ENCODE data around the gene PLA2G4F.

PLA2G4F gene, protein sequence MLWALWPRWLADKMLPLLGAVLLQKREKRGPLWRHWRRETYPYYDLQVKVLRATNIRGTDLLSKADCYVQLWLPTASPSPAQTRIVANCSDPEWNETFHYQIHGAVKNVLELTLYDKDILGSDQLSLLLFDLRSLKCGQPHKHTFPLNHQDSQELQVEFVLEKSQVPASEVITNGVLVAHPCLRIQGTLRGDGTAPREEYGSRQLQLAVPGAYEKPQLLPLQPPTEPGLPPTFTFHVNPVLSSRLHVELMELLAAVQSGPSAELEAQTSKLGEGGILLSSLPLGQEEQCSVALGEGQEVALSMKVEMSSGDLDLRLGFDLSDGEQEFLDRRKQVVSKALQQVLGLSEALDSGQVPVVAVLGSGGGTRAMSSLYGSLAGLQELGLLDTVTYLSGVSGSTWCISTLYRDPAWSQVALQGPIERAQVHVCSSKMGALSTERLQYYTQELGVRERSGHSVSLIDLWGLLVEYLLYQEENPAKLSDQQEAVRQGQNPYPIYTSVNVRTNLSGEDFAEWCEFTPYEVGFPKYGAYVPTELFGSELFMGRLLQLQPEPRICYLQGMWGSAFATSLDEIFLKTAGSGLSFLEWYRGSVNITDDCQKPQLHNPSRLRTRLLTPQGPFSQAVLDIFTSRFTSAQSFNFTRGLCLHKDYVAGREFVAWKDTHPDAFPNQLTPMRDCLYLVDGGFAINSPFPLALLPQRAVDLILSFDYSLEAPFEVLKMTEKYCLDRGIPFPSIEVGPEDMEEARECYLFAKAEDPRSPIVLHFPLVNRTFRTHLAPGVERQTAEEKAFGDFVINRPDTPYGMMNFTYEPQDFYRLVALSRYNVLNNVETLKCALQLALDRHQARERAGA

DNA sequence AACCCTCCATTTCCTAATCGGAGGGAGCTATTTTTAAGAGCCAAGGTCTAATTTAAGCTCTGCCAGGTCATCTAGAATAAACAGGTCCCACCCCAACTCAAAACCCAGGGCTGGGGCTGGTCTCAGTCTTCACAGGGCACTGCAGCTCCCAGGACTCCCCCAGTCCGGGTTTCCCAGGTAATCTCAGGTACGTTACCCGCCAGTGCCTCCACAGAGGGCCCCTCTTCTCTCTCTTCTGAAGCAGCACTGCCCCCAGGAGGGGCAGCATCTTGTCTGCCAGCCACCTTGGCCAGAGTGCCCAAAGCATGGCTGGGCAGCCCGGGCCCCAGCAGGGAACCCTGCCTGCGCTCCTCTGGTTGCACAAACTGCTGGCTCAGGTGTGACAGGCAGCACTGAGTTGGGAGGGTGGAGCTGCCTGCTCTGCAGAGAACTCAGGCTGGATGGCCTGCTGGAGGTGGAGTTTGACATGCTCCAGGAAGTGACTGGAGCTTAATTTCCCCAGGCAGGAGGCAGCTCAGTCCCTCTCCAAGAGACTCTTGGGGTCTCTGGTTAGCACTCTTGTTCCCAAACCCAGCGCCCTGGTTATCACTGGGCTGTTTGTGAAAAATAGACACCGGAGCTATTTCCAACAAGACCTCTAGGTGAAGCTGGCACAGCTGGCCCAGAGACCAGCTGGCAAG is at the start of gene PLA2G4F:
PLA2G4F (minus strand) TSS at position 394 of the 680 bp plus-strand sequence; CDS start at position 307, 87 bp downstream.
- DNase-seq = no peak

DNA sequence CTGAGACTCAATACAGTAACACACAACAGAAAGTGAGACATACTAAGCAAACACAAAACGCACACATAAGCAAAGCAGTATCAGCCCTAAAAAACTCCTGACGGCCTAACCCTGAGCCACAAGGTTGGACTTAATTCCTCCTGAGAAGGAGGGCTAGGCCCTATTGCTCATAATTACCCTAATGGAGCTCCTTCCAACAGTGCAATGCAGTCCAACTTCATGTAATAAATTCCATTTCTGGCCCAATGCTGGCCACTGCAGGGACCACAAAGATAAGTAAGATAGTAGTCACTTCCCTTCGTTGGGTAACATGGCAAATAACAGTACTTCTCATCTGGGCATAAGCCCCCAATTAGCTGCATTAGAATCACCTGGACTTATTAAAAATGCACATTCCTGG is 47.5 kb upstream of the PLA2G4F start:
- DNase-seq = no peak

DNA sequence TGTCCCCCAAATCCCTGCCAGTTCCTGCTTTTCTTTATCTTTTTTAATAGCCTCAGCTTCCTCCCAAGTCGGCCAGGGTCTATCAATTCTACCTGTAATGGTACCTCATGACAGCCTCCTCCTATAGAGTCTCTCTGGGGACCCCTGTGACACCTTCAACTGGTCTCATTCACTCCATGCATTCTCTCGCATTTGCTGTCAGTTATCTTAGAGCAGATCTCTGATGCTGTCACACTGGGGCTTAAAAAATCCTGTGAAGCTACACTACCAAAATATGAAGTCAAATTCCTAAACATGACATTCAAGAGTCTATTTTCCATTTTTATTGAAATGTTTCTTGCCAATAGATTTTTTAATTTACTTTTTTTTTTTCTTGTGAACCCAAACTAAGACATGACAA is 46.2 kb upstream of the PLA2G4F start:
- DNase-seq = no peak

DNA sequence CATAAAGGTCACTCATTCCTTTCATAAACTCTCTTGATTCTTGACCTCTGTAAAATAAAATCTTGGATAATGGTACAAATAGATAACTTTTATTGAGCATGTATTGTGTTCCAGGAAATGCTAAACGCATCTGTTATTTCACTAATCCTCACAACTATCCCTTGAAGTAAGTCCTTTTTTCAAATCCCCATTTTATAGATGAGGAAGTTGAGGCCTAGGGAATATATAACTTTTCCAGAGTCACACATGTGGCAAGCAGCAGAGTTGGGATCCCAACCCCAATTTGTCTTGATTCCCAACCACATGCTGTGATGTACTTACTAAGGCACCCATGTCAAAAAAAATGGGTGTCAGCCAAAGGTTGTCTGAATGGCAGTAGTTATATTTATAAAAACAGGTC is 45.4 kb upstream of the PLA2G4F start:
- DNase-seq = no peak

DNA sequence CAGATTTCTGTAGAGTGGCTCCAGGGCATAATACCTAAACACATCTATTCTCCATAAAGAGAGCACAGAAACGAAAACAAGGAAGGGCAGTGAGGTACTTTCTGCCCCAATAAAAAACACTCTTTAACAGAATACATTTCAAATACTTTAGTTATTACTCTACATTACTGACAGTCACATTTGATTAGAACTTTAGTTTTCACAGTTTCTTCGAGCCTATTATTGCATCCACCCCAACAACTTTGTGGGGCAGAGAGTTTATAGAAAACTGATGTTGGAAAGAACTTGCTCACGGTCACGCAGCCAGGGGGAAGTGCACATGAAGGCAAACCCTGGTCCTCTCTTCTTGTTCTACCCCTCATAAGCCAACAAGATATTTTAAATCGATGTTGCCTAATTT is 42.7 kb upstream of the PLA2G4F start:
- no peak for DNase-seq

DNA sequence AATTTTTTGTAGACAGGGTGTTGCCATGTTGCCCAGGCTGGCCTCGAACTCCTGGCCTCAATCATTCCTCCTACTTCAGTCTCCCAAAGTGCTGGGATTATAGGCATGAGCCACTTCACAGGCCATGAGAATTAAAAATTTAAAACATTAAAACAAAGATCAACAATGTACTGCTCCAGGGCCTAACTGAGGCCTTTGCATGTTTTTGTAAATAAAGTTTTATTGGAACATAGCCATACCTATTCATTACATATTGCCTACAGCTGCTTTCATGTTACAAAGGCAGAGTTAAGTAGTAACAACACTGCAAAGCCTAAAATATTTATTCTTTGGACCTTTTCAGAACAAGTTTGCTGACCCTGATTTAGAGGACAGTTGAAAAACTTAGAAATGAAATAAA is 42.1 kb upstream of the PLA2G4F start:
- no peak for DNase-seq

DNA sequence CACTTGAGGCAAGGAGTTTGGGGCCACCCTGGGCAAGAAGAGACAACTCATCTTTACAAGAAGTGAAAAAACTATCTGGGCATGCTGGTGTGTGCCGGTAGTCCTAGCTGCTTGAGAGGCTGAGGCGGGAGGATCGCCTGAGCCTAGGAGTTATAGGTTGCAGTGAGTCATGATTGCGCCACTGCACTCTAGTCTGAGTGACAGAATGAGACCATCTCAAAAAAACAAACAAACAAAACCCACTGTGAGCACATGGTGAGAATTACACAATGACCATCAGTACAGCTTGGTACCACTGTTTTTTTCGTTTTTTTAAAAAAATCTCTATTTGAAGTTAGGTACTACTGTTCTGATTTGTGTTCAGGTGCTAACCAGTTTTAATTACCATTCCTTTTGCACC is 38.1 kb upstream of the PLA2G4F start:
- peak; percentile 38 for DNase-seq

DNA sequence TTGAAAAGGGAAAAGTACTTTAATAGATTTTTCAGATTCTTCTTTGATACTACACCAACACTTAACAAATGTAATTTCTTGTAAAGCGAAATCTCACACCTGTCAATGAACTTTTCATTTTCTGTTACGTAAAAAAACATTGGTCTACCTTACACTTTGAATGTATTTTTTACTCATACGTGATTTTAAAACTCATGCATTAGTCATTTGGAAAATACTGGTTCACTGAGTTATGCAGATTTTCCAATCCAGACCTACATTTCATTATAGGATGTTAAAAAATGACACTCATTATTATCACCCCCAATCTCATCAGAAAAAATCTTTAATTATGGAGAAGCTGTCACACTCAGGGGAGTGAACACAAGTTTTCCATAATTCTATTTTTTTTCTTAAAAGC is 36.9 kb upstream of the PLA2G4F start:
- no peak for DNase-seq

DNA sequence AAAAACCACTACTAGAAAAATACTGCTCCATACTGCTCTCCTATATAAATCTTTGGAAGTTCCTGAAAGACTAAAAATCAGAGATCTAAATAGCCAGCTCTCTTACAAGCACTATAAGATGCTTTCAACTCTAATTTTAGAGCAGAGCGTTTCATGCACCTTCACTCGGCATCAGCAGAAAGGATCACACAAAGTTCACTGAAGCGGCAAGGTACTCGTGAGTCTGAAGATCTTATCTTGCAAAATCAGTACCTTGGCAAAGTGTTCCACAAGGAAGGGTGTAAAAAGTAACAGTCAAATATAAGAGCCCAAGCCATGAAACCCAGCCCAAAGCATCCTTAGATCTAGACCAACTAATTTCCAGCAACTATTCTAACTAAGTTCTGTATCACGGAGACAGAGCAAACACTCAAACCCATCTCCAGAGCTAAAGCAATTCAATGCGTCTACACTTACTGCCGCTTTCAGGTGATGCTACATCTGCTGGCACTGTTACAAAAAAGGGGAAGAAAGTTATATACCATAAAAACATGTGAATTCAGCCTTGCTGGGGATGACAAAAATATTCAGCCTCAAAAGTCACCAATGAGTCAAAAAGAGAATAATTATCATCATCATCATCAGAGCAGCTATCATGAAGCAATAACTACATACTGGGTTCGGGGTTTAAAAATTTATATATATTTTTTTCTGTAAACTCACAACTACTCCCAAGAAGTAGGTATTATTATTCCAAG is 35.3 kb upstream of the PLA2G4F start:
- DNase-seq = no peak

DNA sequence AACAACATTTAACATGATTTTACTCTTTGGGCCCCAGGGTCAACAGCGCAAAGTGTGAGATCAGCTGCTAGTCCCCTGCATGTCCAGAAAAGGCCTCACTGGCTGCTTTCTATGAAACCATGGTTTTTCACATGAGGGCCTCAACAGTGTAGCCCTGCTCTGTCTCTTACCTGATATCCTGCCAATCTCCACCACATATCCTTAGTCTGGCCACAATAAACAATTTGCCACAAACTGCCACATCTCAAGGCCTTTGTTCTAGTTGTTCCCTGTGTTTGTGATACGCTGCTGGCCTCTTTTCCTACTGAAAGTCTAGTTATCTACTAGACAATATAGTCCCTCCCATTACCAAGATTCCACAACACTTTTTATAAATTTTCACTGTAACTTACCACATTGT is 33.9 kb upstream of the PLA2G4F start:
- DNase-seq = no peak

DNA sequence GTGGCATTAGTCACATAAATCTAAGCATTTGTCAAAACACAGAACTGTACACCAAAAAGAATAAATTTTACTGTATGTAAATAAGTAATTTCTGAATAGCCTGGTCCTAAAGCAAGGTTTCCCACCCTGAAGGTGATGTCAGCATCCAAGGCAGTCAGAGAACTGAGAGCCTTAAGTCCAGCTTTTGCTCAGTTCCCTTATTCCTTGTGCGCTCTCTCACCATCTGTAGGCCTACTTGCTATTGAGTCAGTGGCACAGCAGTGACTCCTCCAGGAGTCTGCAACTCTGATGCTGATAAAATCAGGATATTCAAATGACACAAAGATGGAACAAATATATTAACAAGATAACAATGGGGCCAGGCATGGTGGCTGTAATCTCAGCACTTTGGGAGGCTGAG is 29.4 kb upstream of the PLA2G4F start:
- DNase-seq = no peak

DNA sequence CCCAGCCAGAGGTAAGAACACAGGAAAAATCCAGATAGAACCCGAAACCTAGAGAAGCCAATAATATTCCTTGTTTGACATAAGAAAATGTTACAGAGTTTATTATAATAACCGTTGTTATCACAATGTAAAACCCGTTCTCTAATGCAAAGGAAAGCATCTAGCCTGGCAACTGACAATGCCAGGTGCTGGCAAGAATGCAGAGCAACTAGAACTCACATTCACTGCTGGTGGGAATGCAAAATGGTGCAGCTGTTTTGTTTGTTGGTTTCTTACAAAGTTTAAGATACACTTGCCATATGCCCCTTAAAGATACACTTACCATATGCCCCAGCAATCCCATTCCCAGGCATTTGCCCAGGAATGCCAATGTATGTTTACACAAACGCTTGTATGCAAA is 28.3 kb upstream of the PLA2G4F start:
- no peak for DNase-seq

DNA sequence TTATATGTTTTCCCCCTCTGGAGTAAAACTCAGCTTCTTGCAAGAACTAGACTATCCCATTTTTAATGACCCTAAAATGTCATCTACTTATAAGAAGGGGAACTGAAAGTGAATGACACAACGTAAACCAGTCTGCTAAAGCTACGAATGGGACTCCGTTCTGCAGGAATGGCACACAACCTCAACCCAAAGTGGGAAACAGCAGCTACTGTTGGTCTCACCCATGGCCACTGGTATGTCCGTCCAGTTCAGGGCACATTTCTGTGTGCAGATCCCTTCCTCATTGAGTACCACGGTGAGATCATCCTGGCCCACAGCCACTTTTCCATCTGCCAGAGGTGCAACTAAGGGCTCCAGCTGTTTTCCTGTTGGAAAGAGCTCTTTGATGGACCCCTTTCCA is 27.9 kb upstream of the PLA2G4F start:
- DNase-seq = no peak

DNA sequence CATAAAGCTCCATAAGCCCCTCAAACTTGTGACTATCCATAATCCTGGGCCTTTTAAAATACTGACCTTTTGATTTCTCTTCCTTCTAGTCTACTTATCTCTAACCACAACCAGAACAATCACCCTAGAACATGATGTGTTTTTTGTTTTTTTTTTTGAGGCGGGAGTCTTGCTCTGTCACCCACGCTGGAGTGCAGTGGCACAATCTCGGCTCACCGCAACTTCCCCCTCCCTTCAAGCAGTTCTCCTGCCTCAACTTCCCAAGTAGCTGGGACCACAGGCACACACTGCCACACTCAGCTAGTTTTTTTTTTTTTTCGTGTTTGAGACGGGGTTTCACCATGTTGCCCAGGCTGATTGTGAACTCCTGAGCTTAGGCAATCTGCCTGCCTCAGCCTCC is 26.5 kb upstream of the PLA2G4F start:
- DNase-seq = no peak

DNA sequence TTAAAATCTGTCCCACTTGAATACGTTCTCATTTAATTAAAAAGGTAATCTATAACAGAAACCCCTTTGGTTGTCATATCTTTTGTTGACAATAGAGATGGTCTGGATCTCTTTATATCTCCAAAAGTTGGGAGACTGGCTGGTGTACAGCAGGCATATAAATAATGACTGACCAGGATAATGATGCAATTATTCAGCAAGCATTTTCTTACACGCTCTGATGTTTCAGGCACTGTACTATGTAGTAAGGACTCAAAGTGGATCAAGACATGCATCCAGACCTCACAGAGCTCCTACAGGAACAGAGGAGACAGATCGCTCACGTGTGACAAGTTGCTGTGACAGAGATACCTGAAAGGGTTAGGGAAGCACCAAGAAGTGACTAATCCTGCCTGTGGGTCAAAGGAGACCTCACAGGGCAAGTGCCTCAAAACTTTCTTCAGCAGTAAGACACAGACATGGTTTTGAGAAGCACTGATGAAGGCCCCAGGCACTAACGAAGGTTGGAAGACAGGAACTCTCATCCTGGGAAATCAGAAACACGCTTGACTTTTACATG is 26.0 kb upstream of the PLA2G4F start:
- no peak for DNase-seq

DNA sequence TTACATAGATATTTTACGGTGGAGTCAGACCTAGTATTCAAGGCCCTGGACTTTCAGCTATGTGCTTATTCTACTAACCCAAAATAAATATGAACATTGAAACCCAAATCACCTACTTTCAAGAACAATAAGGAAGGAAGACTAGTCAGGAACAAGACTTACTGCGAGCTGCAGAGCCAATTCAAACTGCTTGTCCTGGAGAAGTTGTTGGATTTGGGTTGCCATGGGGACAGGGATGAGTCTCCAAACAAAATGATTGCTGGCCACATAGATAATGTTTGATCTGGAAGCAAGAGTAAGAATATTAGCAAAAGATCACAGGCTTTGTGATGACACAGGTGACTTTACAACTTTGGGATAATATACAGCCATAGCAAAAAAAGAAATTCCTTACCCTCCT is 21.6 kb upstream of the PLA2G4F start:
- no peak for DNase-seq

DNA sequence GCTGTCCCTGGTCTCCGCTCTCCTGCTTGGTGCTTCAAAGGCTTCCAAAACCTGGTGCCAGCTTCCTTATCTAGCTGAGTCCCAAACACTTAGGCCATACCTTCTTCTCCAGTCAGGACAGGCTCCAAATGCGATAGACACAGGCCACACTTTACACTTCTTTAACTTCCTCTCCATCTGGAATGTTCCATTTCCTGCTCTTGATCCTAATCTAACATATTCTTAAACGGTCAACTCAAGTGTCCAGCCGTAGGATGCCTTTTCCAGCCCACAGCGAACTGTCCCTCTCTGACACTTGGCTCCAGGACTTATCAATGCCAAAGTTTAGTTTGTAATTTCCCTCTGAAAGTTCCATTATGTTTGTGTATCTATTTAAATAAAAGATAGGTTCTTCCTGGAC is 19.2 kb upstream of the PLA2G4F start:
- no peak for DNase-seq

DNA sequence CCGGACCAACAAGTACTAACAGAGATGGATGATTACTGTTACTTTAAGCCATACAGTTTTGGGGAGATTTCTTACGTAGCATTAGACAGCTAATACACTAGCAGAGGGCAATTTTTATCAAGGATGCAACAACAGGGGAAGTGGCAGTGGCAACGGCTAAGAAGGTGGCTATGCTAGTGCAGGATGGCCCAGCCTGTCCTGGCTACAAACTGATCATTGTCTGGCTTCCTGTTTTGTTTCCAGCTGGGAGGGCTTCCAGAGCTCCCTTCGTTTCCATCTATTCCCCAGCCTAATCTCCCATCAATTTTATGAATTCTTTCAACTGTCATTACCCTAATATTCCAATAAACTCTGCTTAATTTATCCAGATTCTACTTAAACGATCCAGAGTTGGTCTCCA is 16.0 kb upstream of the PLA2G4F start:
- no peak for DNase-seq

DNA sequence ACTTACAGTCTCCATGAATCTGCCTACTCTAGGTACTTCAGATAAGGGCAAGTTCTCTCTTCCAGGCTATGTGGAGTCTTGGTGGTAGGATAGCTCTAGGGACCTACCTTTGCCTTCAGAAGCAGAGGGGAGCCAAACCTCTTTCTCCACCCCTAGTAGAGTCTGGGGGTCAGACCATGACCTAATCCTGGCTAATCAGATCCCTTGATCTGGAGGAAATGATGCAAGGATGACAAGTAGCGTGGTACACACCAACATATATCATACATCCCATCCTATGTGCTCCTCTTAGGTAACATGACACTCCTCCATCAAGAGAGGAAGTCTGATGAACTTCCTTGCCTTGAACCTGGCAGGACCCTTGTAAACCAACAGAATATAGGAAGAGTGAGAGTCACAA is 15.4 kb upstream of the PLA2G4F start:
- no peak for DNase-seq

DNA sequence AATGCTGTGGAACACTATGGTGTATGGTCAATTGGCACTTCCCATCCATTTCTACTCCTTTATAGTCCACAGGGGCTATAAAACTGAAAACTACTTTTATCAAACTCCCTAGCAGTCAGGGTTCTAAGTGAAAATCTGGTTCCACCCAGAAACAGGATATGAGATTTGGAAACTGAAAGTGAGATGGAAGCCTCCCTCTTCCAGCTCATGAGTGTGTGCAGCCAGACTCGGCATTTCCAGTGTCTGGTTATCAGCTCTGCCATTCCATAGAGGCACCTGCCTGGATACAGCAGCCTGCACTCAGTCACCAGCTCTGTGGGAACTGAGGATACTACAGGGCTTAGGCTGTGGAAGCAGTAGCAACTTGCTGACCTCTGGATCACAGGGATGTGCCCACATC is 14.7 kb upstream of the PLA2G4F start:
- no peak for DNase-seq

DNA sequence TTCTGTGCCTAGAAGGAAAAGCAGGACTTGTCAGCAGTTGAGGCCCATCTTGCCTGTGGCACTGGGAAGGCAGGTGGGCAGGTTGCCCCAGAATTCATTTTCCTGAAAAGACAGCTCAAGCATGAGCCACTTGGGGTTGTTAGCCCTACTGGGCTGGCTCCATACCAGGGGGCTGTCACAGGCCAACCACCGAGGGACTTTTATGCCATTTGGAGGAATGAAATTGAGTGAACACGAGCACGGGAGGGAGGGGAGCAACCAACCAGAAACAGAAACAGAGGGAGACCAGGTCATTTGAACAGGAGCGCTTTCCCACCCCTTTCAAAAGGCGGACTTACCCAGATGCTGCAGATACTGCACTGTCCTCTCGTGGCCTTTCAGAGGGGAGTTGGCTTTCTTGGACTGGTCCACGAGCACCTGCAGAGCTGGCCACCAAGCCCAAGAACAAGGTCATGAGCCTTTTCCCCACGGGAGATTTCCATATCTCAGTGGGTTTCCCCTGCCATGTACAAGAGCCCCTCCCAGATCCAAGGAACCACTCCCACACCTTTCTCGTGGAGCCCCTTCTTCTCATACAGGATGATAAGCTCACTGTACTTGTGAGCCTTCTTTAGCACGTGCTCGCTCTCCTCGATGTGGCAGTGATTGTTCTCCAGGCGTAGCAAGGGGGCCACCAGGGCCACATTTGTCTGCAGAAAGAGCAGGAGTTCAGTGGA is 9.9 kb upstream of the PLA2G4F start:
- DNase-seq = no peak

DNA sequence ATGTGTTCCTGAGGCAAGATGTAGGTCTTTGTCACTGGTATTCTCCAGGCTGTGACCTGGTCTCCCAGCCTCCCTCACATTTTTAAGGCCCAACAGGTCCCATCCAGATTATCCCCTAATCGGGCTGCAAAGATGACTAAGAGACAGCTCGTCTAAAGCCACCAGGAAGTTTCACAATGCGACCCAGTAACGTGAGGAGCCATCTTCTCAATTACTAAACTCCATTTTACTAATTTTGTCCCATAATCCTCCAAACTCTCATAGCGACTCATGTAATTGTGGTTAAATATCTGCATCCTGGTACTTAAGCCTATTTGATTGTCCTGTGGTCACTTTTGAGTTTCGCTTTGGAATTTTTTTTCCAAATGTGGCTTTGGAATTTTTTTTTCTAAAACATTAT is 8.7 kb upstream of the PLA2G4F start:
- DNase-seq = no peak
